Measurements from ENCODE around the gene CCDC127.

The CCDC127 gene

DNA sequence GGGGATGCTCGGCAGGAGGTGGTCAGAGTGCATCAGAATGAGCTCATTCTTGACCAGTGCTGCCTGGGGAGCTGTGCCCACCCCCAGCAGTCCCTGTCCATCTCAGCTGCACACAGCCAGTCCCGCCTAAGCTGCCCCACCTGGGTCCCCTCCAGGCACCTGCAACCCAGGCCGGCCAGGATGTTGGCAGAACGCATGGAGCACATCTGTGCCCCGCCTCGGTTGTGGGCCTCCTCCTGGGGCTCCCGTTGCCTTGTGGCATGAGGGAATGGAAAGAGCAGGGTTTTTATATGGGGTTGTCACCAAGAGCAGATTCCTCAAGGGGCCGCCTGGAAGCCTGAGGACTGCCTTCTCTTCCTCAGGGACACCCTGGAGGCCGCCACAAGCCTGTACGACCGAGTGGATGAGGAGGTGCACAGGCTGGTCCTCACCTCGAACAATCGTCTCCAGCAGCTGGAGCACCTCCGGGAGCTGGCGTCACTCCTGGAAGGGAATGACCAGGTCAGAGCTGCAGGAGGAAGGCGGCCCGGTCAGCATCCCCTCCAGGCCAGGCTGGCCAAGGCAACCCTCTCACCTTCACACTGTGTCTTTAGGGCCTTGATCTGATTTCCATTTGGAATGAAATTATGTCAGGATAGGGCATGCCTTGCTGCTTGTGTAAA, 61.4 kb downstream of the CCDC127 start:
- ATAC-seq (no peak), DNase-seq (no peak)
- no peak overlapping the region for H3K4me3 Mint-ChIP-seq
- peaks cover 7% of the 10 kb centered on the region for H3K4me1 Mint-ChIP-seq
- peaks cover 32% of the 10 kb centered on the region for H3K27me3 Mint-ChIP-seq
- H3K27ac Mint-ChIP-seq = peak overlapping the region in 1 of 2 donors; percentile 38
- no peaks in the 10 kb centered on the region for H3K9me3 Mint-ChIP-seq

DNA sequence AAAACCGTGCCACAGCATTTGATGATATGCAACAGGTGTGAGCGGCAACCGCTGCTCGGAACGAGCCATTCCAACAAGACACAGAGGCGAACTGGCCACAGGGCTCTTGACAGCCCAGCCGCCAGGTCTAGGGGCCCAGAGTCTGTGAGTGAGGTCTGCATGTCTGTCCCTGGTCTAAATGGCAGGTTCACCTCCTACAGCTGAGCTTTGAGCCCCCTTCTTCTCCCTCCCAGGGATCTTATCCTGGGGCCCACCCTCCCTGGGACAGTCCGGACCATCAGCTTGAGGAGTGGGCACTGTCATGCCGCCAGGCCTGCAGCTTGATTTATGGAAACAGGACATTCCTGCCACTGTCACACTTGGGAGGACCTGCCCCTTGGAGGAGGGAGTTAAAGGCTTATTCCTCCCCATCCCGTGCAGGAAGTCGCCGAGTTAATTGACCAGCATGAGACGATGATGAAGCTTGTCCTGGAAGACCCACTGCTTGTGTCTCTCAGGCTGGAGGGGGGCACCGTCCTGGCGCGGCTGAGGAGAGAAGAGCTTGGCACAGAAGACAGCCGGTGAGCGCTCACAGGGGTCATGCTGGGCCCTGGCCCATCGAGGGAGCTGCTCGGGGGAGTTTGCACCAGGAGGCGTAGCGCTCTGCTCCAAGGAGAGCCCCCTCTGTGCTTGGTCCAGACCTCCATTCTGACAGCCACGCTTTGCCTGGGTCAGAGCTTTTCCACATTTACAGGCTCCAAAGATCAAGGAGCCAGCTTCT, 62.1 kb downstream of the CCDC127 start:
- peak overlapping the region in 1 of 2 donors; percentile 65 for H3K27ac Mint-ChIP-seq
- H3K9me3 Mint-ChIP-seq = no peaks in the 10 kb centered on the region
- ATAC-seq = no peak

DNA sequence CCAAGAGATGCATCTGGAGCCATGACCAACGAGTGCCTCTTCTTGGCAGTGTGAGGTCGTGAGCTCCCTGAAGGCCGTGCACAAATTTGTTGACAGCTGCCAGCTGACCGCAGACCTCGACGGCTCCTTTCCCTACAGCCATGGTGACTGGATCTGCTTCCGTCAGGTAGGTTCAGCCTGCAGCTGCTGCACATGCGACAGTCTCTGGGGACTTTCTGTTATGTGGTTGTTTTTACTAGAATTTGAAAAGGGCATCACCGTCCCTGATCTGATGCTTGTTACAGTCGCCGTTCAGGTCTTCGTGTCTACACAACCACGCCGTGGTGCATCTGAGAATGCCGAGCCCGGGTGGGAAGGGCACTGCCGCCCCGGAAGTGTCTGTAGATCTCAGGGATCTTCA, 63.1 kb downstream of the CCDC127 start:
- peaks cover 15% of the 10 kb centered on the region for H3K27me3 Mint-ChIP-seq
- H3K9me3 Mint-ChIP-seq = no peaks in the 10 kb centered on the region
- no peak overlapping the region for H3K4me3 Mint-ChIP-seq
- no peak overlapping the region for H3K27ac Mint-ChIP-seq
- peaks cover 6% of the 10 kb centered on the region for H3K4me1 Mint-ChIP-seq
- DNase-seq (no peak), ATAC-seq (no peak)

More for the DNA sequence above, 62.1 kb downstream of the CCDC127 start:
- H3K4me1 Mint-ChIP-seq = peaks cover 7% of the 10 kb centered on the region
- peaks cover 25% of the 10 kb centered on the region for H3K27me3 Mint-ChIP-seq
- DNase-seq = no peak
- no peak overlapping the region for H3K4me3 Mint-ChIP-seq

DNA sequence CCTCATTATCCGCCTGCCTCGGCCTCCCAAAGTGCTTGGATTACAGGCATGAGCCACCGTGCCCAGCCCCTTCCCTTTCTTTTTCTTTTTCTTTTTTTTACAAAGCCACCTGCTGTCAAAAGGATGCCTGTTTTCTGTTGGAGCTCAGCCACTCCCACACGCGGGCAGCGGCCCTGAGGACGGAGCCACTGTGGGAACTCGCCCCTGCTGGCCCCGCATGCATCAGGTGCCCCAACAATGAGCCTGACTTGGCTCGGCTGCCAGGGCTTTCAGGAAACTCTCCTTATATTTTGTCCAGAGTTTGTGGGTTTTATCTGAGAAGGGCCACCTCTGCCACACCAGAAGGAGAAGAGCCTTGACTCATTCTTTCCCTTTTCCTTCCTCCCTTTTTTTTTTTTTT, 63.7 kb downstream of the CCDC127 start:
- Mint-ChIP-seq H3K27me3 (peaks cover 9% of the 10 kb centered on the region), H3K4me1 (peaks cover under 1% of the 10 kb centered on the region)
- ATAC-seq = no peak

DNA sequence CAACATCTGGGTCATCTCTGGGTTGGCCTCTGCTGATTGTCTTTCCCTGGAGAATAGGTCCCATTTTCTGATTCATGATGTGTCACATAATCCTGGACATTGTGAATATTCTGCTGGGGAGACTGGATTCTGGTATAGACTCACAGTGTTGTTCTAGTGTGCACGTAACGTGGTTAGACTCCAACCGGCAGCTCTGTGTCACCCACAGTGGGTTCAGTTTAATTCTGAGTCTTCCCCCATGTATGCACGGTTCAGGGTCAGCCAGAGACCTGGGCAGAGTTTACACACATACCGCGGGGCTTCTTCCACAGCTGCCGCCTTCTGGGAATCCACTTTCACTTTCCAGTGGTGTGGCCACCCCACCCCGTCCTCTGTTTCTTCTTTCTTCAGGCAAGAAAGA, 64.7 kb downstream of the CCDC127 start:
- DNase-seq = no peak
- no peak for ATAC-seq

More for the DNA sequence above, 63.7 kb downstream of the CCDC127 start:
- no peak for DNase-seq
- H3K9me3 Mint-ChIP-seq = no peaks in the 10 kb centered on the region
- no peak overlapping the region for H3K4me3 Mint-ChIP-seq
- no peak overlapping the region for H3K27ac Mint-ChIP-seq

DNA sequence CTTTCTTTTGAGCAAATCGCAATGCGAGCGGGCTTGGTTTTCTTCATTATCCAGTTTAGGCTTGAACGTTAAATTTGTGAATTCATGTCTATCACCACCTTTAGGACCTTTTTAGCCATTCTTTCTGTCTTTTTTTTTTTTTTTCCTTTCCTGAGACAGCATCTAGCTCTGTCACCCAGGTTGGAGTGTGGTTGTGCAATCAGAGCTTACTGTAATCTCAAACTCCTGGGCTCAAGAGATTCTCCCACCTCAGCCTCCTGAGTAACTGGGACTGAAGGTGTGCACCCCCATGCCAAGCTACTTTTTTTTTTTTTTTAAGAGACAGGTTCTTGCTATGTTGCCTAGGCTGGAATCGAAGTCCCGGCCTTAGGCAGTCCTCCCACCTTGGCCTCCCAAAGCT, 65.9 kb downstream of the CCDC127 start:
- no peak overlapping the region for H3K4me3 Mint-ChIP-seq
- peaks cover 10 to 13% of the 10 kb centered on the region in 2 donors for H3K9me3 Mint-ChIP-seq
- H3K4me1 Mint-ChIP-seq = no peaks in the 10 kb centered on the region
- ATAC-seq = no peak
- no peak for DNase-seq
- H3K27ac Mint-ChIP-seq = no peak overlapping the region
- no peaks in the 10 kb centered on the region for H3K27me3 Mint-ChIP-seq

More for the DNA sequence above, 64.7 kb downstream of the CCDC127 start:
- Mint-ChIP-seq H3K27me3 (no peaks in the 10 kb centered on the region), H3K4me1 (no peaks in the 10 kb centered on the region), H3K4me3 (no peak overlapping the region), H3K9me3 (peaks cover 0 to 1% of the 10 kb centered on the region in 2 donors), H3K27ac (no peak overlapping the region)

DNA sequence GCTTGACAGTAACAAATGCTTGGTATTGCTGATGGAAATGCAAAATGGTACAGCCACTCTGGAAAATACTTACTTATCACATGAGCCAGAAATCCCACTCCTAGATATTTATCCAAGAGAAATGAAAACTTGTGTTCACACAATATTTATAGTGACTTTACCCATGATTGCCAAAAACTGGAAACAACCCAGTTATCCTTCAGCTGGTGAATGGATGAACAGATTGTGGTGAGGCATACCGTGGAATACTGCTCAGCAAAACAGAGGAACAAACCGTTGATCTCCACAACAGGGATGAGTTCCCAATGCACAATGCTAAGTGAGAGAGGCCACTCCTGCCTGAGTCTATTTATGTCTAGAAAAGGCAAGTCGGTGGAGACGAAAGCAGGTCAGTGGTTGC, 67.2 kb downstream of the CCDC127 start:
- peaks cover 16 to 22% of the 10 kb centered on the region in 2 donors for H3K9me3 Mint-ChIP-seq
- DNase-seq (no peak), ATAC-seq (no peak)
- H3K27me3 Mint-ChIP-seq = no peaks in the 10 kb centered on the region
- no peak overlapping the region for H3K27ac Mint-ChIP-seq
- no peaks in the 10 kb centered on the region for H3K4me1 Mint-ChIP-seq
- no peak overlapping the region for H3K4me3 Mint-ChIP-seq

DNA sequence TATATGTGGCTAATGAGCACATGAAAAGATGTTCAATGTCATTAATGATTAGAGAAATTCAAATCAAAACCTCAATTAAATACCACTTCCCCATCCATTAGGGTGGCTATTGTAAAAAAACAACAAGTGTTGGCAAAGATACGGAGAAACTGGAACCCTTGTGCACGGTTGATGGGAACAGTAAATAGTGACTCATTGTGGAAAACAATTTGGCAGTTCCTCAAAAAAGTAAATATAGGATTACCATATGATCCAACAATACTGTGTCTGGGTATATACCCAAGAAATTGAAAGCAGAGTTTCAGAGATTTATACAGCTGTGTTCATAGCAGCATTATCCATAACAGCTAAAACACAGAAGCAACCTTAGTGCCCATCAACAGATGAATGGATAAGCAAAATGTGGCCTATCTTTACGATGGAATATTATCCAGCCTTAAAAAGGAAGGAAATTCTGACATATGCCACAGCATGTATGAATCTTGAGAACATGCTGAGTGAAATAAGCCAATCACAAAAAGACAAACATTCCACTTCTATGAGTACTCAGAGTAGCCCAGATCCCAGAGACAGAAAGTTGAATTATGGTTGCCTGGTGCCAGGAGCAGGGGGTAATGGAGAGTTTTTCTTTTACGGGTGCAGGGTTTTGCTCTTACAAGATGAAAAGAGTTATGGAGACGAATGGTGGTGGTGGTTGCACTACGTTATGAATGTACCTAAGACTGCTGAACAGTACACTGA, 68.0 kb downstream of the CCDC127 start:
- H3K27ac Mint-ChIP-seq = no peak overlapping the region
- H3K4me3 Mint-ChIP-seq = no peak overlapping the region
- no peaks in the 10 kb centered on the region for H3K27me3 Mint-ChIP-seq
- peaks cover 16 to 22% of the 10 kb centered on the region in 2 donors for H3K9me3 Mint-ChIP-seq
- H3K4me1 Mint-ChIP-seq = no peaks in the 10 kb centered on the region
- ATAC-seq = no peak
- DNase-seq = no peak

DNA sequence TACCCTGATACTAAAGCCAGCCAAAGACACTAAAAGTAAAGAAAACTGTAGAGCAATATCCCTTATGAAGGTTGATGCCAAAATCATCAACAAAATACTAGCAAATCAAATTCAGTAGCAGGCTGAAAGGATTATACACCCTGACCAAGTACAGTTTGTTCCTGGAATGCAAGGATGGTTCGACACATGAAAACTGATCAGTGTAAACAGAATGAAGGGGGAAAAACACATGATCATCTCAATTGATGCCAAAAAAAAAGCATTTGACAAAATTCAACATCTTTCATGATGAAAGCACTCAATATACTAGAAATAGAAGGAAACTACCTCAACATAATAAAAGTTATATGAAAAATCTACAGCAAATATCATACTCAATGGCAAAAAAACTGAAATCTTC, 70.2 kb downstream of the CCDC127 start:
- no peak for DNase-seq
- no peak for ATAC-seq
- Mint-ChIP-seq H3K4me1 (no peaks in the 10 kb centered on the region), H3K4me3 (no peak overlapping the region), H3K27ac (no peak overlapping the region), H3K9me3 (peaks cover 16 to 22% of the 10 kb centered on the region in 2 donors), H3K27me3 (peaks cover 14% of the 10 kb centered on the region)
